AG09309 (cell line): ENCODE results near the gene ESR1.

Source experiments
- DNase-seq: peaks from one replicate; pipeline ENCODE4 v3.0.0-alpha.2; 2010; ENCODE audit warnings: low read depth
- H3K4me3 ChIP-seq: 2 replicates; pipeline ENCODE4 v1.5.1; 2011; ENCODE audit warnings: mild to moderate bottlenecking, low read depth, low read length, moderate library complexity; ENCODE audit not compliant: control insufficient read depth
- CTCF ChIP-seq: IDR thresholded peaks from 2 replicates; pipeline ENCODE4 v1.5.1; 2011; ENCODE audit warnings: mild to moderate bottlenecking, low read depth, low read length, inconsistent platforms; ENCODE audit not compliant: insufficient read depth, control insufficient read depth; ENCODE audit errors: missing control alignments

The ESR1 gene

GRCh38 chr6:152155792-152156191 lies 348.3 kb downstream of the ESR1 start:
- TF ChIP-seq CTCF: no peak
- DNase-seq: no peak
- H3K4me3 ChIP-seq: no peak overlapping the region

- no peak overlapping the region for H3K4me3 ChIP-seq
- no peak for DNase-seq
- TF ChIP-seq CTCF: no peak
These were observed 352.9 kb downstream of the ESR1 start for GRCh38 chr6:152160346-152160745.

- no peak for DNase-seq
- no peak for TF ChIP-seq CTCF
- no peak overlapping the region for H3K4me3 ChIP-seq
These were observed 354.0 kb downstream of the ESR1 start for GRCh38 chr6:152161501-152161900.

DNA sequence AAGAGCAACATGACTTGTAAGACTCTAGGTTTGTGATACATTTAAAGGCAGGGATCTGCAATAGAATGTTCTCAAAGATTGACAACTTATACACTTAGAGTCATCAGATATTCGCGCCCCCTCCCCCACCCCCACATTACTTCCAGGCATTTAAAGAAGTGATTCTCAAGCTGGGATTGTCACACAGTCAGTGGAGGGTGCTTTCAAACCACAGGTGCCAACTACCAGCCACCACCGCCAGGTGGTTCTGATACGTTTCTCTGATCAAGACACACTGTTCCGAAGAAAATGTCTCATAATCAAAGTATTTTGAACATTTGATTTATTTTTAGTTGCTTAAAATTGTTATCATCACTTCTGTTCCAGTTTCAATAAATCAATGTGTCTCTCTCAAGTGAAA lies 357.5 kb downstream of the ESR1 start:
- no peak for DNase-seq

GRCh38 chr6:152166497-152166896 lies 359.0 kb downstream of the ESR1 start:
- H3K4me3 ChIP-seq: no peak overlapping the region
- TF ChIP-seq CTCF: no peak
- DNase-seq: no peak

More for the DNA sequence above, 357.5 kb downstream of the ESR1 start:
- no peak for TF ChIP-seq CTCF
- H3K4me3 ChIP-seq: no peak overlapping the region

GRCh38 chr6:152166897-152167296 lies 359.4 kb downstream of the ESR1 start:
- no peak for TF ChIP-seq CTCF
- no peak for DNase-seq
- H3K4me3 ChIP-seq: no peak overlapping the region
